ENCODE data around the gene WSCD1. TPM values are rescaled to one million over a fixed set of nuclear protein-coding genes. Genes with fewer than 3 reads are reported as not detected.

The WSCD1 gene
- total RNA-seq (45.7 and 49.4 TPM in 2 replicates), polyA plus RNA-seq (21.5 and 26.4 TPM in 2 replicates), polyA minus RNA-seq (20.5 and 22.8 TPM in 2 replicates), Bru-seq, nascent RNA (percentile 62 among the genes with signal in this experiment), BruChase-seq, experiment 1, labeled RNA remaining after a 6-hour chase (percentile 64 among the genes with signal in this experiment), BruChase-seq, experiment 2, labeled RNA remaining after a 2-hour chase (percentile 60 among the genes with signal in this experiment)
- 11.3 and 15.0 TPM in 2 replicates for polyA plus RNA-seq (2011; cell fraction: cytosol; rRNA removed)
- 12.0 and 14.4 TPM in 2 replicates for polyA plus RNA-seq (2011; cell fraction: nucleus; rRNA removed)
- polyA plus RNA-seq (2012) = 16.8 and 19.7 TPM in 2 replicates
- polyA minus RNA-seq (2011; cell fraction: cytosol; rRNA and poly(A)+ RNA removed) = not detected
- polyA minus RNA-seq (2011; cell fraction: nucleus; rRNA and poly(A)+ RNA removed) = 6.5 and 15.5 TPM in 2 replicates
- long read RNA-seq, full-length matches to known transcripts = 11 of 28 reads
- long read RNA-seq, partial matches to known transcripts = 4 of 28 reads
- long read RNA-seq, other reads (novel, unspliced or antisense) = 13 of 28 reads

DNA sequence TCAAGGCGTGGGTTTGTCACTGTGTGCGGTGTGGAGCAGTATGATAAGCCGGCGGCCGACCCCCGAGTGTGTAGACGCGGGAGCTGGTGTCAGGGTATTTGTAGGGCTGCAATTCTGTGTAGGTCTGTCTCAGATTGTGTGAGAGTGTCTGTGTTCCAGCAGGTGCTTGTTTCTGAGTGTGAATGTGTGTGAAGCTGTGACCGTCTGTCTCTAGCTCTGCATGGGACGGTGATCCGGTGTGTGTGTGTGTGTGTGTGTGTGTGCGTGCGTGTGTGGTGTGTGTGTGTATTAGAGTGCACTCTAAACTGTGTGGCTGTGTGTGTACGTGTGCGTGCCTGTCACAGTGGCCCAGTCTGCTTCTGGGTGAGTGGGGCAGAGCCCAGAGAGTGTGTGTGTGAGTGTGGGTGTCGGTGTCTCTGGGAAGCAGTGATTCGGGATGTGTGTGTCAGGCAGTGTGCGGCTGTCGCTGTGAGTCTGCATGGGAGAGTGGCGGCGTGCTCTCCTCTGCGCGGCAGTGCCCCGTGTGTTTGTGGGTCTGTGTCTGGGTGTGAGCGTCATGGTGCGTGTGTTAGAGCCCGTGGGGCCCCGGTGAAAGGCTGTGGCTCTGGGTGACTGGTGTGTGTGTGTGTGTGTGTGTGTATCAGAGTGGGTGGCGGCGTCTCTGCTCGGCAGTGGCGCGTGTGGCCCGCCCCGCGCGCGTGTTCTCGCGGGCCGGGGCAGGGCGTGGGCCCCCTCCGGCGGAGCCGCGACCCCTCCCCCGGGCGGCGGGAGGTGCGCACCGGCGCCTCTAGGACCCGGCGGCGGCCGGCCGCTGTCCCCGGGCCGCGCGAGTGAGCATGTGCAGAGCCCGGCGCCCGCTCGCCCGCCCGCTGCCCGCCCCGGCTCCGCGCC lies at the start of gene WSCD1:
WSCD1 (plus strand) TSS at position 841 of the 891 bp plus-strand sequence. CDS start 10,280 bp downstream, outside the sequence.
- peak within 1 kb of the TSS; percentile 78 for H2AFZ ChIP-seq (ENCODE audit: low read depth, low read length)
- intact Hi-C loops (cut with micrococcal nuclease) (loop anchor here (1.0 to 5.0 kb wide), 7 partner anchors 29 to 482 kb away; no protein-coding TSS in a partner anchor), dilution Hi-C loops (cut with MboI; ENCODE audit: extremely low pct_ligation_motif_present, low sequenced_read_pairs) (no loop called here)
- CTCF ChIA-PET = interaction anchor here (0.7 to 2.9 kb wide), 34 partner anchors 9 to 477 kb away, joined by 3 to 22 read pairs (median 4); no protein-coding TSS in a partner anchor
- H3K27me3 ChIP-seq (ENCODE audit: control insufficient read depth in 2 of 2, insufficient read depth in 2 of 2, low read length in 2 of 2) = peaks cover 10 to 16% of the 10 kb centered on the region in 2 experiments
- H3K9me1 ChIP-seq (replicated peaks; ENCODE audit: control insufficient read depth, extremely low read depth, insufficient read depth, low read length) = no peaks in the 10 kb centered on the region
- H3K4me2 ChIP-seq (ENCODE audit: insufficient read depth, low read length) = peak within 1 kb of the TSS; percentile 92
- H3K79me2 ChIP-seq (ENCODE audit: control insufficient read depth, insufficient read depth, low read length) = peaks cover 25% of the 10 kb centered on the region
- POLR2A ChIA-PET = no interaction called here
- no TSS peak for BruUV-seq (replicated peaks)
- FAIRE-seq (peak; percentile 26), DNase-seq (ENCODE audit: low read depth, low spot score) (peak; percentile 44)
- no peaks in the 10 kb centered on the region for H3K9me3 ChIP-seq (replicated peaks; ENCODE audit: control insufficient read depth, insufficient read depth, low read length)
- TF ChIP-seq POLR2A (IDR thresholded peaks at IDR 0.05; ENCODE audit: low read depth, low read length) = no peak
- TF ChIP-seq JUN (IDR thresholded peaks at IDR 0.05; ENCODE audit: borderline replicate concordance, insufficient read depth, insufficient read length, low read depth) = no peak
- H3K27ac ChIP-seq (ENCODE audit: insufficient read depth, low read depth, low read length) = peak within 1 kb of the TSS; percentile 46
- no peaks in the 10 kb centered on the region for H4K20me1 ChIP-seq (replicated peaks; ENCODE audit: control insufficient read depth, extremely low read depth, insufficient read depth, low read length)
- peak within 1 kb of the TSS; percentile 75 to 87 (median 86) for H3K4me3 ChIP-seq (replicated peaks in 1 of 3; ENCODE audit: insufficient read depth in 1 of 3, low read depth in 1 of 3, low read length in 3 of 3)
- H3K36me3 ChIP-seq (ENCODE audit: control insufficient read depth in 2 of 2, extremely low read depth in 1 of 2, insufficient read depth in 2 of 2, low read length in 2 of 2) = no peaks in the 10 kb centered on the region
- peaks cover 14% of the 10 kb centered on the region for H3K4me1 ChIP-seq (ENCODE audit: control insufficient read depth, extremely low read depth, insufficient read depth, low read length)
- peak within 1 kb of the TSS; percentile 66 for H3K9ac ChIP-seq (replicated peaks; ENCODE audit: extremely low read depth, insufficient read depth, low read length)

DNA sequence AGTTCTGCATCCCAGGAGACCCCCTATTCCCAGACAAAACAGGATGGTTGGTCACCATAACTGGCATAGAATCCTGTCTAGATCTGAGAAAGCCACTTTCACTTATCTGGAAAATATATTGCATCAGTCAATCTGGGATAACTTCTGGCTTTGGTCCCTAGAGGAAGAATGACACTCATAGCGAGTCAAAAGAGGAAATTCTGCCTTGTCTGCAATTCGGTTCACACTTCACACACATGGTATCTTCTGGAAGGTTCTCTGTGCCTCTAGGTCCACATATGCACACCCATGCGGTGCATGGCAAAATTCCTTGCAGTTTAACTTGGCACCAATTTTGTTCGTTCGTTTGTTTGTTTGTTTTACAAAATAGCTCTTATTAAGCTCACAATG lies 49.2 kb upstream of the WSCD1 start:
- Histone ChIP-seq H4K20me1 (replicated peaks; ENCODE audit: control insufficient read depth, extremely low read depth, insufficient read depth, low read length) (no peaks in the 10 kb centered on the region), H3K4me2 (ENCODE audit: insufficient read depth, low read length) (no peak overlapping the region), H3K9me1 (replicated peaks; ENCODE audit: control insufficient read depth, extremely low read depth, insufficient read depth, low read length) (no peaks in the 10 kb centered on the region), H3K9ac (replicated peaks; ENCODE audit: extremely low read depth, insufficient read depth, low read length) (no peak overlapping the region), H3K27ac (ENCODE audit: insufficient read depth, low read depth, low read length) (no peak overlapping the region), H3K79me2 (ENCODE audit: control insufficient read depth, insufficient read depth, low read length) (no peaks in the 10 kb centered on the region), H3K27me3 (ENCODE audit: control insufficient read depth in 2 of 2, insufficient read depth in 2 of 2, low read length in 2 of 2) (peaks cover 0 to 3% of the 10 kb centered on the region in 2 experiments), H3K9me3 (replicated peaks; ENCODE audit: control insufficient read depth, insufficient read depth, low read length) (no peaks in the 10 kb centered on the region), H3K36me3 (ENCODE audit: control insufficient read depth in 2 of 2, extremely low read depth in 1 of 2, insufficient read depth in 2 of 2, low read length in 2 of 2) (no peaks in the 10 kb centered on the region), H3K4me1 (ENCODE audit: control insufficient read depth, extremely low read depth, insufficient read depth, low read length) (no peaks in the 10 kb centered on the region), H2AFZ (ENCODE audit: low read depth, low read length) (no peak overlapping the region), H3K4me3 (replicated peaks in 1 of 3; ENCODE audit: insufficient read depth in 1 of 3, low read depth in 1 of 3, low read length in 3 of 3) (no peak overlapping the region)
- TF ChIP-seq POLR2A (IDR thresholded peaks at IDR 0.05; ENCODE audit: low read depth, low read length) = no peak
- TF ChIP-seq FOS (IDR thresholded peaks at IDR 0.05; ENCODE audit: borderline replicate concordance, insufficient read depth, low read length) = peak; percentile 9
- BruUV-seq (replicated peaks) = no TSS peak
- dilution Hi-C loops (cut with MboI; ENCODE audit: extremely low pct_ligation_motif_present, low sequenced_read_pairs) (no loop called here), intact Hi-C loops (cut with micrococcal nuclease) (no loop called here)
- DNase-seq (ENCODE audit: low read depth, low spot score) (no peak), FAIRE-seq (no peak)
- ChIA-PET POLR2A (no interaction called here), CTCF (no interaction called here)

All from endothelial cell of umbilical vein (primary cell).